SK-N-MC (cell line): Measurements from ENCODE around the gene S100A14.
A peak's percentile ranks its signal among the peaks of the same experiment; 100 is the strongest.

Experiments
- DNase-seq: peaks from one replicate; pipeline ENCODE4 v3.0.0-alpha.2; 2011; ENCODE audit warnings: low read depth, low spot score
- H3K27ac ChIP-seq: fragments of 200-600 bp; sonication (generic); 2 replicates; pipeline ENCODE4 v1.5.1; 2016; ENCODE audit warnings: mixed run types
- H3K36me3 ChIP-seq: fragments of 200-600 bp; sonication (generic); 2 replicates; pipeline ENCODE4 v1.6.1; 2017; ENCODE audit warnings: antibody characterized with exemption, low read length, mixed read lengths; ENCODE audit not compliant: insufficient read depth
- H3K4me3 ChIP-seq: fragments of 200-600 bp; sonication (generic); 2 replicates; pipeline ENCODE4 v1.5.1; 2016
- H3K9ac ChIP-seq: fragments of 200-600 bp; sonication (generic); 2 replicates; pipeline ENCODE4 v1.8.0; 2017; ENCODE audit warnings: mixed run types, mixed read lengths; ENCODE audit not compliant: insufficient read length
- H3K9me3 ChIP-seq: fragments of 200-600 bp; sonication (generic); 2 replicates; pipeline ENCODE4 v1.6.1; 2017; ENCODE audit warnings: low read depth, mild to moderate bottlenecking, antibody characterized with exemption, low read length, moderate library complexity, mixed read lengths
- EZH2 ChIP-seq: fragments of 200-600 bp; sonication (generic); IDR thresholded peaks from one replicate; pipeline ENCODE4 v1.6.1; 2017; ENCODE audit warnings: antibody characterized with exemption
- FOXP2 ChIP-seq: optimal IDR thresholded peaks from 2 replicates; pipeline ENCODE3; 2011; ENCODE audit warnings: mild to moderate bottlenecking, moderate library complexity; ENCODE audit not compliant: insufficient read depth; ENCODE audit errors: extremely low read length, control extremely low read depth
- POLR2AphosphoS5 ChIP-seq: IDR thresholded peaks from 2 replicates; pipeline ENCODE4 v1.6.1; 2012; ENCODE audit warnings: mild to moderate bottlenecking, low read depth, low read length, borderline replicate concordance

Gene S100A14

DNA sequence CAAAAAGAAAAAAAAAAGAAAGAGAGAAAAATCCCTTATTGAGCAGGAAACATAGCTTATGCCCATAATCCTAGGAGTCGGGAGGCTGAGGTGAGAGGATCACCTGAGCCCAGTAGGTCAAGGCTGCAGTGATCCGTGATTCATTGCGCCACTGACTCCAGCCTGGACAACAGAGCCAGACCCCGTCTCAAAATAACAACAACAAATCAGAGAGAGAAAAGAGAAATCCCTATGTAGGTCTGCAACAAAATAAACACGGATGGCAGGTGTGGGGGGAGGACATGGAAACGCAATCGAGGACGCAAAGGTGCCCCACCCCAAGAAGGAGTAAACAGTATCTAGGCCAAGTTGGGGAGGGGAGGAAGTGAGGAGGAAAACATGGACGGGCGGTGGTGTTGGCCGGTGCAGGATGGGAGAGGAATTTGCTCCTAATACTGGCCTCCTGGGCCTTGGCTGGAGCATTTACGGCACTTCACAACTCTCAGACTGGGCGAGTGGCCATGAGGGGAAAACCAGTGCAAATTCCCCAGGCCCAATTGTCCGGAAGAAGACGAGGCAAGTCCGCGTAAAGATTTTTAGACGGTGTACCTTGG is 17.1 kb upstream of the S100A14 start:
- Histone ChIP-seq H3K9ac (no peak overlapping the region), H3K36me3 (peaks cover 30% of the 10 kb centered on the region), H3K9me3 (no peaks in the 10 kb centered on the region), H3K4me3 (peak overlapping the region; percentile 100), H3K27ac (no peak overlapping the region)
- no peak for DNase-seq
- TF ChIP-seq FOXP2 (no peak), EZH2 (no peak), POLR2AphosphoS5 (no peak)

DNA sequence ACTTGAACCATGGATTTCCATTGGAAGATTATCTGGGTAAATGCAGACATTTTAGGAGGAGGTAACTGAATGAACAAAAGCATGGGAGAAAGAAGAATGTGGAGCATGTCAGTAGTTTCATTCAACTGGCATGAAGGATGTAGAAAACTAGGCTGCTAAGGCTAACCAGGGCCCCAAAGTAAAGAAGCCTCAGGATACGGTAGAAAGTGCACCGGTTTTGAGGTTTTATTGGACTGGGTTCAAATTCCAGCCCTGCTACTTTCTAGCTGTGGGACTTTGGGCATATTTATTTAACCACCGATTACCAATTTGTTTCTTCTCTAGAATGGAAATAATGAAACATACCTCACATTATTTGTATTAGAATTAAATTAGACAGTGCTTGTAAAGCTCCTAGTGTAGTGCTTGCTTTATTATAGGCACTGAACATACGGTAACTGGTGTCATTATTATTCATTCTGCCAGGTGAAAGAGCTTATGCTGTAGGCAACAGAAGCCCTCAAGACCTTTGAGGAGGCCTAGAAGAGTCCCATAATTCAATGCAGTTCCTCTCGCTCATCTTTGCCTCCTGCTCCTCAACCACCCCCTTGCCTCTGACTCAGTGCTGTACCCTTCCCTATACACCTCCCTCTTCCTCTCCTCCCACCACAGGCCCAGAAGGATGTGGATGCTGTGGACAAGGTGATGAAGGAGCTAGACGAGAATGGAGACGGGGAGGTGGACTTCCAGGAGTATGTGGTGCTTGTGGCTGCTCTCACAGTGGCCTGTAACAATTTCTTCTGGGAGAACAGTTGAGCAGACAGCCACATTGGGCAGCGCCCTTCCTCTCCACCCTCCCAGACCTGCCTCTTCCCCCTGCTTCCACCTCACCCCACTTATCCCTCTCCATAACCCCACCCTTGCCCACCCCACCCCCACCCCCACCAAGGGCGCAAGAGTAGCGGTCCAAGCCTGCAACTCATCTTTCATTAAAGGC is 15.2 kb upstream of the S100A14 start:
- no peak for DNase-seq
- TF ChIP-seq FOXP2 (no peak), EZH2 (no peak), POLR2AphosphoS5 (no peak)
- peaks cover 11% of the 10 kb centered on the region for H3K36me3 ChIP-seq
- H3K4me3 ChIP-seq, result no peak overlapping the region
- no peak overlapping the region for H3K9ac ChIP-seq
- H3K27ac ChIP-seq, result peak overlapping the region; percentile 65
- no peaks in the 10 kb centered on the region for H3K9me3 ChIP-seq

DNA sequence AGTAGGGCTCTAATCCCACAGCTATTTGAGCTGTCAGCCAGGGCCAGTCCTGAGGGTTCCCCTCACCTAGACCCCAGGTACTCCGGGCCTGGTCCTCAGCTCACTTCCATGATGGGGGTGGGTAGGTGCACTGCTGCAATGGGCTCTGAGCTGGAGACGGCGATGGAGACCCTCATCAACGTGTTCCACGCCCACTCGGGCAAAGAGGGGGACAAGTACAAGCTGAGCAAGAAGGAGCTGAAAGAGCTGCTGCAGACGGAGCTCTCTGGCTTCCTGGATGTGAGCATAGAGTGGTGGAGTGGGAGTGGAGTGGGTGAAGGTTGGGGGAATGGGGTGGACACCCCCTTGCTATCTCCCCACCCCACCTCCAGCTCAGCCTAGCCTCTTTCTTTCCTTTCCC is 14.3 kb upstream of the S100A14 start:
- H3K4me3 ChIP-seq, result no peak overlapping the region
- TF ChIP-seq FOXP2 (no peak), POLR2AphosphoS5 (no peak), EZH2 (no peak)
- H3K27ac ChIP-seq, result peak overlapping the region; percentile 65; the same call in 1 of the 2 replicates
- no peak for DNase-seq
- H3K36me3 ChIP-seq, result peaks cover 1% of the 10 kb centered on the region; the same call in 1 of the 2 replicates
- no peak overlapping the region for H3K9ac ChIP-seq
- H3K9me3 ChIP-seq, result no peaks in the 10 kb centered on the region

DNA sequence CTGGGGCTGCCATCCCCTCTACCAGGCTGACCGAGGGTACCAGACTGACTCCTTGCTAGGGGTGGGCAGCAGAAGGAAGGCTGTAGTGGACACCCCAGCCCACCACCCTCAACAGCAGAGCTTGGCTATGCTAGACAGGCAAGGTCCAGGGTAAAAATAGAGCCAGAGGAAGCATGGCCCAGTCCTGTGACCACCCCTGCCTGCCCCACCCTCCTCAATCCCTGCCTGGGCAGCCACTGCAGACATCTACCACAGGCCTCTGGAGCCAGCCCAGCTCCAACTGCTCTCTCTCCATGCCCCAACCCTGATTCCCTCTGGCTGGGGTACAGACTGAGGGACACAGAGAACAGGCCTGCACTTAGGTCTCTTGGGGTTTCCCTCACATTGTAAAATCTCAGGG is 13.8 kb upstream of the S100A14 start:
- Histone ChIP-seq H3K9me3 (no peaks in the 10 kb centered on the region), H3K36me3 (no peaks in the 10 kb centered on the region), H3K27ac (no peak overlapping the region), H3K9ac (no peak overlapping the region), H3K4me3 (no peak overlapping the region)
- no peak for DNase-seq
- no peak for TF ChIP-seq POLR2AphosphoS5

DNA sequence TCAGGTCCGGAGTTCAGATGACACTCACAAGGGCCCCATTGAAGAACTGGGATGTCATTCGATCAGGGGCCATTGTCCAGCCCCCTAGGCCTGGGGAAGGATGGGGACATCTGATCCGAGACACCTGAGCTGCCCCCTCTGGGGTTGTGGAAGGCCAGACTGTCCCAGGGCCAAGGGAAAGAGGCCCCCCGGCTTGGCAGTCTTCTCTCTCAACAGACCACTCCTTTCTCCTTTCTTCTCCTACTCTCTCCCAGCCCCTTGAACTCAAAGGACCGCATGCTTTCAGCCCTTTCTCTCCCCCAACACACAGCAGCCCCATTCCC is 13.2 kb upstream of the S100A14 start:
- no peaks in the 10 kb centered on the region for H3K9me3 ChIP-seq

DNA sequence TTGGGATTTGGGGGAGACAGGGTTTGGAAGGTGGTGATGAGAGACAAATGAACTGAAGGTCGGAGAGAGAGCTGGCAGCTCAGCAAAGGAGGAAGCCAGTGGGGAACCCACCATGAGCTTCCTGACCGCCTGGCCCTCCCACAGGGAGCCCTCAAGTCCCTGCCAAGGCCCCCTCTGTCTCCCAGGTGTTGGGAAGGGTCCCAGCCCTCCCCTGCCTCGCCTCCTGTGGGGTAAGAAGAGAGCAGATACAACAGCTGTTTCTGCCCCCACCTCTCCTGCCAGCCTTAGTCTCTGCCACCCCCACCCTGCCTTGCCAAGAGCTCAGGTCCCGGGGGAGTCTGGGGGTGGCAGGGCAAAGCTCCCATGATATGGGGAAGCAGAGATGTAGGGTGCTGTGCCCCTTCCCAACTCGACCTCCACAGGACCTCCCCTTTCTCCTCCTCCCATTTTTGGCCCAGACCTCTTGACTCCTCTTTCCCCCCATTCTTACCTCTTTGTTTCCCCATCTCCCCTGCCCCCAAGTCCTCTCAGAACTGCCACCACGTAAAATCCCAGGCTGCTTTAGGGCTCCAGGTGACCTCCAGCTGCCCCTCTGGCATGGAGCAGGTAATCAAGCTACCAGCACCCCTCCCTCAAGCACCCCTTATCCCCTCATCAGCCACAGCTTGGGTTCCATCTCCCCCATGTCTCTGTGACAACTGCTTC is 12.7 kb upstream of the S100A14 start:
- no peak overlapping the region for H3K9ac ChIP-seq
- no peaks in the 10 kb centered on the region for H3K36me3 ChIP-seq
- no peak for DNase-seq
- TF ChIP-seq FOXP2, result no peak
- no peaks in the 10 kb centered on the region for H3K9me3 ChIP-seq
- H3K4me3 ChIP-seq, result no peak overlapping the region
- H3K27ac ChIP-seq, result no peak overlapping the region

More for the DNA sequence above, 13.2 kb upstream of the S100A14 start:
- H3K27ac ChIP-seq, result no peak overlapping the region
- DNase-seq, result no peak
- no peak overlapping the region for H3K9ac ChIP-seq
- TF ChIP-seq POLR2AphosphoS5, result no peak
- TF ChIP-seq EZH2, result no peak
- TF ChIP-seq FOXP2, result no peak
- no peak overlapping the region for H3K4me3 ChIP-seq
- no peaks in the 10 kb centered on the region for H3K36me3 ChIP-seq

DNA sequence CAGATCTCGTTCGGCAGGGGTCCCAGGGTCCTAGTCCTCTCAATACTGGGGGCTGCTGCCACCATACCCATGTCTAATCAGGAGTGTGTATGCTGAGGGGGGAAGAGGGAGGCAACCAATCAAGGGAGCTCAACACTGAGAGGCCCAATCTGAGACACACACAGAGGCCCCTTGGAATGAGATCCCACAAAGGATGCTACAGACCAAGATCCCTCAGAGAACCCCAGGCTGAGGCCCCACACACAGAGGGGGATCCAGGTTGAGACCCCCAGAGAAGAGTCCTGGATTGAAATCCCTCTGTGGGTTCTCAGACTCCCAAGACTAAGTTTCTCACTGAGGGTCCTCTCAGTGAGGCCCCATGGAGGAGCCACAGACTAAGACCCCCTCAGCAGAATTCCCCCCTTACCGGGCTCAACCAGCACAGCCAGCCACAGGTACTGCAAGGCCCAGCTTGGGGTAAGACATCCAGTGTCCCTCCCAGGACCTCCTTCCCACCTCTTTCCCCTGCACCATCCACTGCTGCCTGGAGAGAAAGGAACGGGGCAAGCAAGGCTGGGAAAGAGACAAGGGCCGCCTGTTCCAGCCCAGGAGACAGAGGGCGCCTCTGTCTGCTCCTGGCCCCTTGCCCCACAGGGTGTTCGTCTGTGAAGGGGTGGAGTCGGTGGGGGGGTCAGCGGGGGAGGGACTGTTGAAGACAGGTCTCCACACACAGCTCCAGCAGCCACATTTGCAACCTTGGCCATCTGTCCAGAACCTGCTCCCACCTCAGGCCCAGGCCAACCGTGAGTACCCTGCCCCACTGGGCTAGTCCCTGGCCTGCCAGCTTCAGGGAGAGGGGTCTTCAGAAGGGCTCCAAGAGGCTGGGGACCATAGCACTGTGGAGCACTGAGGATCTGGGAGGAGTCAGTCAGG is 11.8 kb upstream of the S100A14 start, which contains the start of gene S100A1:
S100A1 (plus strand) TSS at position 720 of the 912 bp plus-strand sequence. CDS start 2,088 bp downstream, outside the sequence.
- no peaks in the 10 kb centered on the region for H3K36me3 ChIP-seq
- H3K27ac ChIP-seq, result peak within 1 kb of the TSS; percentile 33; the same call in 1 of the 2 replicates
- H3K9ac ChIP-seq, result peak within 1 kb of the TSS; percentile 8
- peak within 1 kb of the TSS; percentile 50 for H3K4me3 ChIP-seq
- H3K9me3 ChIP-seq, result no peaks in the 10 kb centered on the region
- DNase-seq, result no peak
- TF ChIP-seq EZH2, result no peak
- TF ChIP-seq POLR2AphosphoS5, result no peak
- TF ChIP-seq FOXP2, result no peak
